NCI-H1436 treated with DMSO at 0.1 percent for 48 hours (cell line): ENCODE results near the gene TTLL10.

Experiments
- DNase-seq: peaks from one replicate; lab custom pipeline; 2025; lab: John Stamatoyannopoulos, UW

Gene TTLL10

GRCh38 chr1:1206376-1206965, 32.8 kb downstream of the TTLL10 start, which contains the start of gene TNFRSF18:
TSS of gene TNFRSF18 (minus strand) at chr1:1206592. CDS start at chr1:1206571, 21 bp downstream.
- DNase-seq: no peak

- DNase-seq: no peak
Measured at GRCh38 chr1:1206966-1207531, 33.4 kb downstream of the TTLL10 start.

GRCh38 chr1:1207571-1207892, 33.9 kb downstream of the TTLL10 start:
- no peak for DNase-seq

GRCh38 chr1:1208713-1209433, 35.2 kb downstream of the TTLL10 start:
- no peak for DNase-seq

- no peak for DNase-seq
Measured at GRCh38 chr1:1210726-1211540, 37.3 kb downstream of the TTLL10 start.

GRCh38 chr1:1211541-1212441, 38.1 kb downstream of the TTLL10 start:
- DNase-seq: no peak

- DNase-seq: no peak
Measured at GRCh38 chr1:1212780-1213344, 39.2 kb downstream of the TTLL10 start.

- no peak for DNase-seq
Measured at GRCh38 chr1:1213345-1214265, 39.9 kb downstream of the TTLL10 start, which contains the start of gene TNFRSF4. TSS of gene TNFRSF4 (minus strand) at chr1:1214153. CDS start at chr1:1214127, 26 bp downstream.

GRCh38 chr1:1215080-1215676, 41.5 kb downstream of the TTLL10 start:
- no peak for DNase-seq

- no peak for DNase-seq
Measured at GRCh38 chr1:1215881-1216605, 42.4 kb downstream of the TTLL10 start.

GRCh38 chr1:1216770-1217620, 43.3 kb downstream of the TTLL10 start:
- no peak for DNase-seq

- DNase-seq: no peak
Measured at GRCh38 chr1:1217621-1218523, 44.2 kb downstream of the TTLL10 start.

GRCh38 chr1:1218524-1219200, 45.0 kb downstream of the TTLL10 start:
- DNase-seq: no peak

GRCh38 chr1:1219341-1219740, 45.7 kb downstream of the TTLL10 start:
- no peak for DNase-seq

- no peak for DNase-seq
Measured at GRCh38 chr1:1220197-1220596, 46.5 kb downstream of the TTLL10 start.

GRCh38 chr1:1221887-1222574, 48.4 kb downstream of the TTLL10 start:
- no peak for DNase-seq
